GM18870 (cell line): ENCODE results near the gene CDC42BPB.

Experiments
- ATAC-seq: cut with Tn5 transposase; IDR thresholded peaks from one replicate; pipeline ENCODE4 v1.9.1; 2021; ENCODE audit warnings: moderate library complexity; ENCODE audit not compliant: unreplicated experiment

The CDC42BPB gene

DNA sequence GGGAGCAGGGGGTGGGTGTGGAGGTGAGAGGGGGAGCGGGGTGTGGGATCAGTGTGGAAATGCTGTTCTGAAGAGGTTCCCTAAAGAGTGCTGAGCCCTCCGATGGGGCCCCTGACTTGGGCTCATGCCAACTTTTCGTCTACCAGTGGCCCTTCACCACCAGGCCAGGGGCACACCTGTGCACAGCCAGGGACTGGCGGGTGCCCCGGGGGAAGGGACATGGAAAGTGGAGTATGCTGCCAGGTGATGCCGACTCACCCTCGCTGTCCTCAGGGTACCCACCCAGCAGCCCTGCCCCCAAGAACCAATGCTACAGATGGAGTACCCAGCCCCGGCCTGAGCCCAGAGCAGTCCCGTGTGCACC, 108.7 kb downstream of the CDC42BPB start:
- no peak for ATAC-seq

DNA sequence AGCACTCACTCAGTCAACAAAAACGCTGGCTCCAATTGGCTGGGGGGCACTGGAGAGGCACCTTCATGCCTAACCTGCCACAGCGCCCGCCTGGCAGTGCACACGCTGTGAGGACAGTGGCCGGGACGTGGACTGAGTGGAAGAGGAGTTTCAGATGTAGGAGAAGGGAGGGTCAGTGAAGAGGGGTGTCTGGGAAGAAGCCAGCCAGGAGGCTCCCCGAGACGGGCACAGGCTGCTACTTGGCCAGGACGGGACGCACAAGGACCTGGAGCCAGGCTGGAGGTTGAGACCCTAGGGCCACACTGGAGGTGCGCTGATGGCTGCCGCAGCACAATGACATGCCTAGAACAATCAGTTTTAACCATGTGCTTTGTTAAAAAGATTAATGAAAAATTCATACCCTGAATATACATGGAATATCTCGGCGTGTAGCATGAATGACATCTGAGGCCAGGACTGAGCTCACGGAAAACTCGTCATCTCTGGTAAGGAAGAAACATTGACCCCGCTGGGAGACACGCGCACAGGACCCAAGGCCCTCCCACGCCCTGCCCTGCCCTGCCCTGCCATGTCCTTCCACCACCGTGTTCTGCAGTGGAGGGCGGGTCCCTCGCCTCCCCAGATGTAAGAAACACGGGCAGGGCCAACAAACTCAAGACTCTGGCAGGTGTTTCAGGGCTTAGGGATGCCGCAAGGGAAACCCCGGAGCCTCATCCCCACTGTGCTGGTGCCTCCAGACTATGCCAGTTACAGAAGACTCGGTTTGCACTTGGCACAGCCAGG, 109.8 kb downstream of the CDC42BPB start:
- ATAC-seq: no peak

DNA sequence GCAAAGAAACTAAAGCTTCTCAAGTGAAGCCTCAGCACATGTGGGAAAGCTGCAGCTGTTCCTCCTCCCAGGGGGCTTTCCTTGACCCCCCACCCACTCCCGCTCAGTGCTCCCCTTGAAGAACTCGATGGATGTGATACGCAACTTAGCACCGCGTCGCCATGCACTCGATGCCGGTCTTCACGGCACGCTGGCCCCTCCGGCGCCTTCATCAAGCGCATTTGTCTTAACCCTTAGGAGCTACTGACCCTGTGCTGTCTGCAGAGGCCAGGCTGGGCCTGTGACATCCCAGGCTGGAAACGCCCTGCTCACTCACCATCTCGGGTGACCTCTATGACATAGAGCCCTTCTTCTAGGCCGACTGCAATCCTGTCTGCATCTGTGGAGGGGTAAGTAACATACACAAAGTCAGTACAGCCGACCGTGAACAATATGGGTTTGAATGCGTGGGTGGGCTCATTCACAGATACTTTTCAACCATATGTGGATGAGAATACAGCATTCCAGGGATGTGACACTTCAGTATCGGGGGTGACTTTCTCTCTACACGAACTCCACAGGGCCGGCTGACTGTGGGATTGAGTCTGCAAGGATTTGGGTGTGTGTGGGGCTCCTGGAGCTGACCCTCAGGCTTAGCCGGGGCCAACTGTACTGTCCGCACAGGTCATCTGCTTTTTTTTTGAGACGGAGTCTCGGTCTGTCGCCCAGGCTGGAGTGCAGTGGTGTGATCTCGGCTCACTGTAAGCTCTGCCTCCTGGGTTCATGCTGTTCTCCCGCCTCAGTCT, 111.8 kb downstream of the CDC42BPB start:
- ATAC-seq: no peak

DNA sequence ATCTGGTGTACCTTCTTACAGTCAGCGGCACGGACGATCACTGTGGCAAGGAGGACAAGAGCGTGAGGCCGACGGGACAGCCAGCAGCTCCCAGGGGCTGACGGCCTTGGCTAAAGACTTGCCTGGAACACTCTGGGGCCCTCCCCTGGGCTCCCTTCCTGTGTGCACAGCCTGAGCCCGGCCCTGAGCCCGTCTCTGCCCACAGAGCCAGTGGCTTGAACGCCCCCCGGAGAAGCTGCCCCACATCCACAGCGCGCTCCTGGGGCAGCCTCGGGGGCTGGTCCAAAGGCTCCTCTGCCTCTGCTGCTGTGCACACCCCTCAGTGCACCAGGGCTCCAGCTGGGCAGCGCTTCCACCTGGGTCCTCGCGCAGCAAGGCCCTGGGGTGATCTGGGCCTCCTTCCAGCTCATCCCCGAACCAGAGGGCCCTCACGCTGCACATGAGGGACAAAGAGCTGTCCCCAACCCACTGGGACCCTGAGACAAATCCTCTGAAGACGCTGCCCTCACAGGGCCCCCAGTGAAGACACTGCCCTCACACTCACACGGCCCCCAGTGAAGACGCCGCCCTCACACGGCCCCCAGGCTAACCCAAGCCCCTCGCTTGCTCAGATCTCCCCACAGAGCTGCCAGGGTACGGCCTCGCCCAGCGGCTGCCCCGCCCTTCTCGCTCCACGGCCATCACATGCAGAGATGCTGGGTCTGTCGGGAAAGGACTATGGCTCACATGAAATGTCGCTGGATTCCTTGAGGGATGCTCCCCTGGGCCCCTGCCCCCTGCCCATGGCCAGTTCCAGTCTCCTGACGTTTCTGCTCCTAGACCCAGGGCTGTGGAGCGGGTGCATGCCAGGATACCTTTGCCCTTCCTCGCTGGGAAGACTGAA, 112.7 kb downstream of the CDC42BPB start:
- no peak for ATAC-seq

DNA sequence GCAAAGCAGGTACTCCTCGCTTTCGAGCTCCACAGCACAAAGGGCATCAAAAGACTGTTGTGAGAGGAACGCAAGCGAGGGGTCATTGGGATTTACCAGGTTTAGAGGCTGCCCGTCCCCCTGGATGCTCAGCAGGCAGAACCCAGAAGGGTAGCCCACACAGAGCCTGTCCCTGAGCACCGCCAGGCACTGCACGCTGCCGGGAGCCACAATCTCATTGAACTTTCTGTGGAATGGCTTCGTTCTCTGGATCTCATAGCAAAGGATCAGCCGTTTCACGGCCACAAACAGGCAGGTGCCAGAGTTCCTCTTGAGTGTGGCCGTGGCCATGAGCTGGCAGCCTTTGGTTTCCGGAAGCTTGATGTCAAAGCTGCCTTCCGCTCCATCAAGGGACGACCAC, 113.4 kb downstream of the CDC42BPB start:
- no peak for ATAC-seq

DNA sequence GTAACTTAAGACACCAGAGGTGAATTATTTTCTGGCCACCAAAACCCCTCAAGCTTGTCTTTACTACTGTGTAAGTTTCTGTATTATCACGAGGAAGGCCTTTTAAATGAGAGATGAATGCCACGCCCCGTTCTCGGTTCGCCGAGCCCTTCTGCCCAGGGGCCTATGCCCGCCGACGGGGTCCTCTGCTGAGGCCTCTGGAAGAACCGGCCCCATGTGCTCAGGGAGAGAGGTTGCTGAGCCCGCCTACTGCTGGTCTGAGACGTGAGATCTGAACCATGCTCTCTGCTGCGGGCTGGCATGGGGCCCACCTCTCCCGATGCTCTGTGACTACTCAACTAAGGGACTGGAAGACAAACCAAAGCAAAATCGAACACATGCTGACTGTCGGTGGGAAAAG, 113.9 kb downstream of the CDC42BPB start:
- ATAC-seq: no peak

DNA sequence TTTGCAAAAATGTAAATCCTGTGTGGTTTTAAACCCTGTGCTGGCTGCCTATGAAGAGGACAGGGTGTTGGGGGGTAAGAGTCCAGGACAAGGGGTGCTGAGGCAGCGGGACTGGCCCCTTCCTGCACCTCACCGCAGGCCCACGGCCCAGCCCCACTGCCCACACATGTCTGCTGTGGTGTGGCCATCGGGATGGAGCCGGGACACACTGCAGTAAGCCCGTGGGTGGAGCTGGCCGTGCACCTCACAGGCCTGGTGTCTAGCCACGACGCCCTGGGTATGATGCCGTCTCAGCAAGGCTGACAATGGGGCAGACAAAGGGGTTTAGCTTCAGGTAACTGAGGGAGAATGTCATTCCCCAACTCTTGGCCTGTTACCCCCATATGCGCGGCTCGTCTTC, 115.3 kb downstream of the CDC42BPB start:
- no peak for ATAC-seq

DNA sequence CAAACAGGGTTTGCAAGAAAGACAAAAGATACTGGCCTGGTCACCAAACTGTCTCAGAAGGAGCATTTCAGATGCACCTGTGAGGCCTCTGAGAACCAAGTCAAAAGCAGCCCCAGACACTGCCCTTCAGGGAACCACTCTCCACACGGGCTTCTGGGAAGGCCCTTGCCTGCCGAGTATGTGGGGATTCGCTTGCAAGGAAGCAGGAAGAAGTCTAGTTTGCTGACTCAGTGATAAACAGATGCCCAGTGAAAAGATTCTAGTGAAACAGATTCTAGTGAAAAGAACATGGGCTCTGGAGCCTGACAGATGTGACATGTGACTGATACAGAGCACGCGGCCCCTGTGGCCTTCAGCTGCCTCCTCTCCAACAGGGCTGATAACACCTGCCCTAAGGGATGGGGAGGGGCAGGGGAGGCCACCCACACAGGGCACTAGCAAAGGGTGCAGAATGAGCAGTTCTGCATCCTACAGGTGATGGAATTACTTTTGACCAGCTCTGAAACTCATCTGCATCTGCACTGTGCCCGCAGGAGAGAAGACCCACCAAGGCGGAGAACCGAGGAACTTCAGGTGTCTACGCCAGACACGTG, 115.8 kb downstream of the CDC42BPB start:
- no peak for ATAC-seq

DNA sequence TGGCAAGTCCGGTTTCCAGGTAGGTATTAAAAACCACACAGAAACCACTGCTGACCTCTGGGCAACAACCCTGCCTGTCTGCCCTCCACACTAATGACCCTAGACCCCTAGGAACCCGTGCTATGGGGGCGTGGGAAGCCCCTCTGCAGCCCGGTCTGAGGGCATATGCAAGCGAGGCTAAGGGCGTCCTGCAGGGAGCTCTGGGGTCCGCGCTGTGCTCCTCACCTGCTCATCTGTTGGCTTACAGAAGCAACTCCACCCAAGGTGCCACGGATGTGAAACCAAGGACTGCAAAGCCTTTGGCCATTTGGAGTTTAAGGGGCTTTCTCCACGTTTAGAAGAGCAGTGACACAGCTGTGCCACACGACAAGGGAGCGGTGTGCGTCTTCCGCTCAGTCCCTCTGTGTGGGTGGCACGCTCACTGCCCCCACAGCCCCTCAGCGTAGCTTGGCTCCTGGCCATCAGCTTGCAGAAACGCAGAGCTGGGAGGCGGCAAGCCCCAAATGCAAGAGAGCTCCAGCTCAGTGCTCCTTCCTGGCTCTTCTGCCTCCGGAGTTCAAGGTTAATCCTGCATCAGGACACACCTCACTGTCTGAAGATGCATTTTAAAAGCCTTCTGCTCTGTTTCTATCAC, 116.5 kb downstream of the CDC42BPB start:
- no peak for ATAC-seq

DNA sequence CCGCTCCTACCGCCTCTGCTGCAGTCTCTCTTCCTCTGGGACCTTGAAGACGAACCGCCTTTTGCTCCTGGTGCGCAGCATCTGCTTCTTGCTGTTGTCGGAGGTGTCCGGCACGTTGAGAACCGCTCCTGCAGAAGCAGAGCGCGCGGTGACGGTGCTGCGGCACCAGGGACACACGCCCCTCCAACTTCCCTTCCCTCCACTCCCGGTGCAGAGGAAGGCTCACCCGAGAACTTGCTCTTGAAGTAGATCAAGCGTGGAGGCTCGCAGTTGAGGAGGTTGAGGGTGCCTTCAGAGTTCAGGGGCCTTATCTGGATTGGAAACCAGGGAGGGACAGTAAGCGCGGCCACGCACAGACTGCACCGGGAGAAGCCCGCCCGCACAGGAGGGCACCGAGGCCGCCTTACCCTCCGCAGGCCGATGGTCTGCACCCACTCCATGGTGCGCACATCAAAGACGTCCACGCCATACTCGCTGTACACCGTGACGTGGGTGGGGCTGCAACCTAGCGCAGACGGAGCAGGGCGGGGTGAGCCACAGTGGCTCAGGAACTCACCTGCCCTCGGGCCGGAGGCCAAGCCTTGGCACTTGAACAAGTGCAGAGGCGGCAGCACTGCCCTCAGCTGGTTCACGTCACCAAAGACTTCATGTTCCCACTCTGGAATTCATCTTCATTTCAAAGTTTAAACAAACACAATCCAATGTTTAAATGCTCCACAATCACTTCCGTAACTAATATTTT, 117.4 kb downstream of the CDC42BPB start:
- no peak for ATAC-seq

DNA sequence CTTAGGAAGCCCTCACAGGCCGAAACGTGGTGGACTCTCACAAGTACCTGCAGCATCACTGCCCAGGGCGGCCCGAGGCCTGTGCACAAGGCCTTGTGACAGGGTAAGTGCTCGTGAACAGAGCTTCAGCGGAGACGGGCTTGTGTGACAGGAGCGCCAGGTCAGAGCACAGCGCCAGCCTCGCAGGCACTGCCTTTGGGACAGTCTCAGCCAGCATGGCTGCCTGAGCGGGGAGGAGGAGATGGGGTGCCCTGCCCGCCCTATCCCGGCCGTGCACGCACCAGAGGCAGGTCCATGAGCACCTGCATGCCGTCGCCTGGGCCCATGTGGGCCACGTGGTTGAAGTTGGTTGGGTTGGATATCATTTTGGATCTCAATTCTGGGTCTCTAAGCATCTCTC, 118.0 kb downstream of the CDC42BPB start:
- no peak for ATAC-seq

DNA sequence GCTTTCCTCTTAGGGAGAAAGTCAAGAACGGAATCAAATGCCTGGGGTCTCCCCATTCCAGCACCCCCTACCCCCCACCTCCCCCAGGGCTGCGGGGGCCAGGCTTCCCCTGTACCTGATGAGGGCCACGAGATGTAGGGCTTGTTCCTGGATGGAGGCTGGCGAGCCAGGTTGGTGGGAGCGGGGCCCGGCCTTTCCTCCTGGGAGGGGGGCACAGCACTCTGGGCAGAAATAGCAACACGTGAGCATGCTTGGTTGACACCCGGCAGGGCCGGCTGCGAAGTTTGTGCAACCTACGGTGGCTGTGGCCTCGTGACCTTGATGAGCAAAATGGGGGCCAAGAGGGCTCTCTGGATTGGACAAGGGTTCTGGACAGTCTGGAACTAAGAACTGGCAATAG, 119.2 kb downstream of the CDC42BPB start:
- ATAC-seq: no peak

DNA sequence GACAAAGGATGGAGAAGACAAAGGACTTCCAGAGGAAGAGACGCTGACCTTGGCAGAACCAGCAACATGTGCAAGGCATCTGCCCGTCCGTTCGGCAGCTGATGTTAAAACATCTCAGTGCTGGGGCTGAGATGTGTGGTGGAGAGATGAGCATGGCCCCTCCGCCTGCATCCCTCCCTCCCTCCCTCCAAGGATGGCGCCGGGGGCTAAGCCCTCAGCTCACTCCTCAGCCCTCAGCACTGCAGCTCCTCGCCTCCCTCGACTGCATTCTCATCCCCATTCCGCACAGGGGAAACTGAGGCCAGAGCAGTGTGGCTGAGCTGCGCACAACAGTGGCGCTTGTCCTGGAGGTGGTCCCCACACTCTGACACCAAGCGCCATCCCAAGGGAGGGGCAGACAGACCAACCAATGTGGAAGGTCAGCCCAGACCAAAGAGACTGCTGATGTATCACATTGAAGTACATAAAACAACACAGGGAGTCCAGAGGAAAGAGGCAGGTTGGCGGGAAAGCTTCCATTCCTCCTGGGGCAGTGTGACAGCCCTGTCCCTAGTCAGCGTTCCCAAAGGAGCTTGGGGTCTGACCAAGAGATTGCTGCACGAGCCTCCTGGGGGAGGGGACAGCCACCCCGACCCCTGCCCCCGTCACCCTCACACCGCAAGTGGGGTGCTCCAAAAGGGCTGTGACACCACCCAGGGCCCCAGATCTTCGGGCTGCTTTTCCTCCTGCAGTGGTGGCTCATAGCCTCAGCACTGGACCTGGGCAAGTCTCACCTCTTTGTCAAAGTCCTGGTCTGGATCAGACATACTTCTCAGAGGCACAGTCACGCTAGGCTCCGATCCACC, 119.8 kb downstream of the CDC42BPB start:
- no peak for ATAC-seq

DNA sequence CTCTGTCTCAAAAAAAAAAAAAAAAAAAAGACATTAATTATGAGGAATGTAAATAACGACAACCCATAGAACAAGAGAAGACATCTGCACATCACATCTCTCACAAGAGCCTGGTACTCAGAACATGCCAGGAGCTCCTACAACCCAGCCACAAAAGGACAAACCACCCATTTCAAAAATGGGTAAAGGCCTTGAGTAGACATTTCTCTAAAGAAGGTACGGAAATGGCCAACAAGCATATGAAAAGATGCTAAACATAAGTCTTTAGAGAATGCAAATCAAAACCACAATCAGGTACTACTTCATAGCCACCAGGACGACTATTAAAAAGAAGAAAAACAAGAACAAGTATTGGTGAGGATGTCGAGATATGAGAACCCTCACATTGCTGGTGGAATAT, 121.6 kb downstream of the CDC42BPB start:
- no peak for ATAC-seq

DNA sequence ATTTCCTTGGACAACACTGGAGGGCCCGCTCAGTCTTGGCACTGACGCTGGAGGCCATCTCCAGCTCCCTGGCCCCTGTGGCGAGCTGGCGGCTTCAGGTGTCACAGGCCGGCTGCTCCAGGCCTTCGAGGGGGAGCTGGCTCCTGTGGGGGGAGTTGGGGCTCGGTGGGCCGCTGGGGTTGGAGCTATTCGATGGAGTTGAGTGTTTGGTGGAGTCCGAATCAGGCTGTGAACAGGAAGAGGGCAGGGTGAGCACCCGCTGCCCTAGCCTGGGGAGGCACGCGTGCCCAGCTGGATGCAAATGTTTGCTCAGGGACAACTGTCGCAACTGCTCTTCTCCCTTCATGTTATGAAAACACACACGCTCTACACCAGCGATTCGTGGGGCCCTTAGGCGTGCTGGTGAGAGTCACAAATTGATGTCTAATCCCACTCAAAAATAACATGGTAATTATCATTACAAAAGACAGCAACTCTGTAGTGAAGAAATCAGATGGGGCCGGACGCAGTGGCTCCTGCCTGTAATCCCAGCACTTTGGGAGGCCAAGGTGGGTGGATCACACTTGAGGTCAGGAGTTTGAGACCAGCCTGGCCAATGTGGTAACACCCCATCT, 123.6 kb downstream of the CDC42BPB start:
- no peak for ATAC-seq

DNA sequence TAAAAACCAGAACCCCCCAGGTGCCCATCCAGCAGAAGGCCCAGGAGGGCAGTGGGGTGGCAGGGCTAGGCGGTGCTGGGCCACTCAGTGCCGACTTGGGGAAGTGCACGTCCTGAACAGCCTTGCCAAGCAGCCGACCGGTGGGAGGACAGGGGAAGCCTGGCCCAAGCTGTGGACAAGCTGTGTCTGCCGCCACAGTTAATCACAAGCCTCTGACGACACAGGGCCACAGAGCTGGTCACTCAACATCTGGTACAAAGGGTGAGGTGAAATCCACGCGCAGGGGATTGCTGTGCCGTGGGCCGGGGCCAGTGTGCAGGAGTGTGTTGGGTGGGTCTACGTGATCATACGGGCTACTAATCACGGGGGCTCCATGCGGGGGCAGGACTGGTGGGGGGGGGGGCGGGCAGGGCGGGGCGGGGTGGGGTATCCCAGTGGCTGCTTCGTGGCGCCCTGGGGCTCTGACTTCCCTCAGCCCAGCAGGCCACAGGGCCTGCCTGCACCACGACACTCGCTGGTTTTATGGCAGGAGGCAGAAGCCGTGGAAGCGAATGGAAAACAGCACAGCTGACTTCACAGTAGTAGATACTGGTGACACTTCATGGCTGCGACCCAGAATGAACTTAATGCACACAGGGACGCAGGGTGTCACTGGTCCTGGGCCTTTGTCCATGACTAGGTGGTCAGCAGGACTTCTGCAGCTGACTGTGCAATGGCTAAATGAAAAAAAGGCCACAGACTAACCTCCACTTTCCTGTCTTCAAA, 124.7 kb downstream of the CDC42BPB start:
- no peak for ATAC-seq

DNA sequence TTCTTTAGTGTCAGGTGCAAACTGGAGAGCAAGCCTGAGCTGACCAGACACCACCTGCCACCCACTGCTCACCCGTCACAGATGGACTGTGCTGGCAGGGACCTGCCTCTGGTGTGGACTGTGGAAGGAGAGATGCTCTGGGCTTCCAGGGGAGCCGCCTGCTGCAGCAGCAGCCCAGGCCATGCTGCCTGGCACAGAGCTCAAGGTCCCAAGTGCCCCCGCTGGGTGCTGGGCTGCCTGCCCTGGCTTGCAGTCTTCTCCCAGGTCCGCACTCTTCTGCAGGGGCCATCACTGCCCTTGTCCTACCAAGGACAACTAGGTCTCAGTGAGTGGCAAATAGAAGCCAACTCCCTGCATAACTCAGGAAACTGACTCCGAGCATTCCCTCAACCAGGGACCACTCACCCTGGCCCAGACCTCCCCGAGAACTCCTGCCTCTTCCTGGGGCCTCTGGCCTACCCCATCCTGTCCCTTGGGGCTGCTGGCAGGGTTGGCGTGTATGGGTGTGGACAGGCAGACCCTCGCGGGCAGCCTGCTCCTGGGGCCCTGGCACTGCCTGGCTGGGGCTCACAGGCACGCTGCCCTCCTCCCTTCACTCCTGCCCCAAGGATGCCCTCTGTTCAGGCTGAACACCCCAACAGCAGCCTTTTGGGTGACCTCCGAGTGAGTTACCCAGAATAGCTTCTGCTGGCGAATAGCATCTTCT, 125.6 kb downstream of the CDC42BPB start:
- ATAC-seq: no peak
